Measurements from ENCODE around the gene TATDN3. TPM values are rescaled to one million over a fixed set of nuclear protein-coding genes. Genes with fewer than 3 reads are reported as not detected.

Gene TATDN3
- total RNA-seq, 3 donors from 2014 or later (not counting 1 experiment from before 2014, with no cell fraction given) = 11.6 to 14.6 (median 13.4) TPM

GRCh38 chr1:212864201-212864600, 72.5 kb downstream of the TATDN3 start:
- peaks cover 5% of the 10 kb centered on the region for H3K36me3 ChIP-seq (ENCODE audit: control insufficient read depth, insufficient read depth, low read length)
- Mint-ChIP-seq H3K4me1 (peaks cover 13 to 15% of the 10 kb centered on the region in 2 donors), H3K4me3 (no peak overlapping the region), H3K27me3 (ENCODE audit: low read depth in 2 of 2) (no peaks in the 10 kb centered on the region), H3K36me3 (no peaks in the 10 kb centered on the region), H3K27ac (no peak overlapping the region), H3K9me3 (no peaks in the 10 kb centered on the region)
- ATAC-seq (no peak), DNase-seq (no peak)
- no peak for TF ChIP-seq CTCF (IDR thresholded peaks at IDR 0.05)
- 97% methylated on average over 4 of the region's 4 CpGs for WGBS (ENCODE audit: insufficient coverage)
- H3K9me3 ChIP-seq (ENCODE audit: control insufficient read depth, insufficient read depth, low read length) = no peaks in the 10 kb centered on the region
- H3K27me3 ChIP-seq (ENCODE audit: control insufficient read depth, insufficient read depth, low read length) = no peaks in the 10 kb centered on the region
- intact Hi-C loops (cut with micrococcal nuclease) = no loop called here
- H3K4me3 ChIP-seq (ENCODE audit: low read length) = no peak overlapping the region
- H3K4me1 ChIP-seq (ENCODE audit: control insufficient read depth, insufficient read depth, low read length) = peaks cover 10% of the 10 kb centered on the region
- no peak overlapping the region for H3K27ac ChIP-seq (ENCODE audit: low read length)

Other genes with a start within 250 kb of the TATDN3 start
- 100 to 1,000 TPM in 1 of 3 donors, 10 to 100 TPM in 2; 62.2 to 135 (median 78.5) TPM for gene ATF3, start 183.1 kb upstream of the TATDN3 start, total RNA-seq
- 1 to 10 TPM in 2 of 3 donors, under 1 TPM in 1; 0.25 to 3.6 (median 1.2) TPM for gene BATF3, start 92.1 kb upstream of the TATDN3 start, total RNA-seq
- gene NSL1, start 117 bp upstream of the TATDN3 start, total RNA-seq = 10 to 100 TPM; 17.0 to 23.8 (median 23.4) TPM
- gene SPATA45, start 55.8 kb downstream of the TATDN3 start, total RNA-seq = under 1 TPM in 1 of 3 donors, not detected in 2; 0.80 TPM
- gene FLVCR1, start 66.4 kb downstream of the TATDN3 start, total RNA-seq = 10 to 100 TPM in 2 of 3 donors, 1 to 10 TPM in 1; 8.1 to 15.0 (median 11.4) TPM
- gene VASH2, start 158.6 kb downstream of the TATDN3 start, total RNA-seq = not detected
- gene ANGEL2, start 224.0 kb downstream of the TATDN3 start, total RNA-seq = 10 to 100 TPM; 68.1 to 75.3 (median 72.1) TPM

All from natural killer cell (primary cell).